Fibroblast of mammary gland (primary cell): ENCODE measurements around the gene IGFL4.

ENCODE experiments used
- DNase-seq: peaks from one replicate; pipeline ENCODE4 v3.0.0-alpha.2; 2010; ENCODE audit warnings: low read depth
- H3K4me3 ChIP-seq: 2 replicates; pipeline ENCODE4 v1.5.1; 2011; ENCODE audit warnings: low read depth, mild to moderate bottlenecking, low read length, moderate library complexity; ENCODE audit not compliant: control insufficient read depth
- CTCF ChIP-seq: conservative IDR thresholded peaks from 2 replicates; pipeline ENCODE4 v1.5.1; 2011; ENCODE audit warnings: low read depth, low read length, inconsistent platforms; ENCODE audit not compliant: control insufficient read depth, insufficient read depth

The IGFL4 gene

GRCh38 chr19:46043519-46043918, 2.7 kb upstream of the IGFL4 start:
- DNase-seq, result no peak
- no peak overlapping the region for H3K4me3 ChIP-seq
- TF ChIP-seq CTCF, result no peak

- no peak for TF ChIP-seq CTCF
- no peak for DNase-seq
- no peak overlapping the region for H3K4me3 ChIP-seq
Observed at GRCh38 chr19:46042252-46042883, 1.6 kb upstream of the IGFL4 start.

GRCh38 chr19:46040125-46040524, 677 bp downstream of the IGFL4 start:
- H3K4me3 ChIP-seq, result no peak overlapping the region
- no peak for DNase-seq
- no peak for TF ChIP-seq CTCF

GRCh38 chr19:46036744-46037128, 4.1 kb downstream of the IGFL4 start:
- no peak for DNase-seq
- no peak overlapping the region for H3K4me3 ChIP-seq
- TF ChIP-seq CTCF, result no peak

GRCh38 chr19:46035986-46036743, 4.6 kb downstream of the IGFL4 start:
- no peak overlapping the region for H3K4me3 ChIP-seq
- no peak for TF ChIP-seq CTCF
- DNase-seq, result no peak

- DNase-seq, result no peak
- no peak overlapping the region for H3K4me3 ChIP-seq
- no peak for TF ChIP-seq CTCF
Observed at GRCh38 chr19:46035546-46035945, 5.3 kb downstream of the IGFL4 start.
